Bone marrow (tissue), 2 donors: ENCODE data around the gene GIT2.
"Not testable (repeated sequence)": the region's sequence is repeated elsewhere in the genome, so short reads cannot be mapped to it uniquely, and the experiment has no call there.

ENCODE experiments used
- DNase-seq, 2 donors: peaks; one replicate each; lab custom pipeline; 2025; lab: John Stamatoyannopoulos, UW

The GIT2 gene, protein sequence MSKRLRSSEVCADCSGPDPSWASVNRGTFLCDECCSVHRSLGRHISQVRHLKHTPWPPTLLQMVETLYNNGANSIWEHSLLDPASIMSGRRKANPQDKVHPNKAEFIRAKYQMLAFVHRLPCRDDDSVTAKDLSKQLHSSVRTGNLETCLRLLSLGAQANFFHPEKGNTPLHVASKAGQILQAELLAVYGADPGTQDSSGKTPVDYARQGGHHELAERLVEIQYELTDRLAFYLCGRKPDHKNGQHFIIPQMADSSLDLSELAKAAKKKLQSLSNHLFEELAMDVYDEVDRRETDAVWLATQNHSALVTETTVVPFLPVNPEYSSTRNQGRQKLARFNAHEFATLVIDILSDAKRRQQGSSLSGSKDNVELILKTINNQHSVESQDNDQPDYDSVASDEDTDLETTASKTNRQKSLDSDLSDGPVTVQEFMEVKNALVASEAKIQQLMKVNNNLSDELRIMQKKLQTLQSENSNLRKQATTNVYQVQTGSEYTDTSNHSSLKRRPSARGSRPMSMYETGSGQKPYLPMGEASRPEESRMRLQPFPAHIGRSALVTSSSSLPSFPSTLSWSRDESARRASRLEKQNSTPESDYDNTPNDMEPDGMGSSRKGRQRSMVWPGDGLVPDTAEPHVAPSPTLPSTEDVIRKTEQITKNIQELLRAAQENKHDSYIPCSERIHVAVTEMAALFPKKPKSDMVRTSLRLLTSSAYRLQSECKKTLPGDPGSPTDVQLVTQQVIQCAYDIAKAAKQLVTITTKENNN

DNA sequence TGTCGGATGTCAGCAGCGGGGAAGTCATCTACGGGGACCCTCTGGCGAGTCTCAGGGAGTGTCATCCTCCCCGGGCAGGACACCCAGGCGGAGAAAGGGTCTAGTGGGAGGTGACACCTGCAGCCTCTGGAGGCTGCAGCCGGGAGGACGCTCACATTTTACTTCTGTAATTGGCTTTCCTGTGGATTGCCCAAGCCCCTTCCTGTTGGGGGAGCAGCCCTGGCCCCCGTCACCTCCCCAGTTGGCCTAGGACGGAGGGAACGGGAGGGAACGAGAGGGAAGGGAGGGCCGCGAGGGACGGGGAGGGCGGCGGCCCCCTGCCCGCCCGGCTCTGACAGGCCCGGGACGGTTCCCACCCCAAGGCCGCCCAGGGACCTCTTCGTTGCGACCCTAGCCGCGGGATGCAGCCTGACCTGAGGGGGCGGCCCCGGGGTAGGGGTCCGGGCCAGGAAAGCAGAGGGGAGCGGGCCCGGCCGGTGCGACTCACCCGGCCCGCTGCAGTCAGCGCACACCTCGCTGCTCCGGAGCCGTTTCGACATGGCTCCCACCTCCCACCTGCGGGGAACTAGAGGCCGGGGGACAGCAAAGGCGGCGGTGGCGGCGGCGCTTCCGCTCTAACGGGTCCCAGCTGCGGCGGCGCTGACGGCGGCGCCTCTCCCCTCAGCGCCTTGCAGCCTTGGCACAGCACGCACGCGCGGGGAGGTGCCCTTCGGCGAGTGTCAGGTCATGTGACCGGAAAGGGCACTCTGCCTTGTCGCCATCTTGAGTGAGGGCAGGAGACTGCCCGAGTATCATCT, at the start of gene GIT2:
GIT2 (minus strand) TSS at position 683 of the 797 bp plus-strand sequence; CDS start at position 539, 144 bp downstream.
- peak; percentile 58 to 79 for DNase-seq

DNA sequence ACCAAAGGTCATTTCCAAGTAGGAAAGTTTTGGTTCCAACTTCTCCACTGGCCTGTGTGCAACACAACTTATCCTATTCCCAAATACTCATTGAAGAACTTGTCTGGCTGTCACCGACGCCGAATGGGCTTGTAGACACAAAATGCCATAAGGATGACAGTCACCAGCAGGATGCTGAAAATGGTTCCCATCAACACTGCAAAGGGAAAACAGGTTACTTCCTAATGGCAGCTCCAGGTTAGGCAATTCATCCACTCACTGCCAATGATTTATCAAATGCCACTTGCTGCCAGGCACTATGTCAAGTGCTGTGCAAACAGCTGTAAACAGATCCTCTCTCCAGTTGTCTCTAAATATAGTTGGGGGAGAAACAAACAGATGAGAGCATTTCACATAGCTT, 46.1 kb upstream of the GIT2 start:
- no peak for DNase-seq

DNA sequence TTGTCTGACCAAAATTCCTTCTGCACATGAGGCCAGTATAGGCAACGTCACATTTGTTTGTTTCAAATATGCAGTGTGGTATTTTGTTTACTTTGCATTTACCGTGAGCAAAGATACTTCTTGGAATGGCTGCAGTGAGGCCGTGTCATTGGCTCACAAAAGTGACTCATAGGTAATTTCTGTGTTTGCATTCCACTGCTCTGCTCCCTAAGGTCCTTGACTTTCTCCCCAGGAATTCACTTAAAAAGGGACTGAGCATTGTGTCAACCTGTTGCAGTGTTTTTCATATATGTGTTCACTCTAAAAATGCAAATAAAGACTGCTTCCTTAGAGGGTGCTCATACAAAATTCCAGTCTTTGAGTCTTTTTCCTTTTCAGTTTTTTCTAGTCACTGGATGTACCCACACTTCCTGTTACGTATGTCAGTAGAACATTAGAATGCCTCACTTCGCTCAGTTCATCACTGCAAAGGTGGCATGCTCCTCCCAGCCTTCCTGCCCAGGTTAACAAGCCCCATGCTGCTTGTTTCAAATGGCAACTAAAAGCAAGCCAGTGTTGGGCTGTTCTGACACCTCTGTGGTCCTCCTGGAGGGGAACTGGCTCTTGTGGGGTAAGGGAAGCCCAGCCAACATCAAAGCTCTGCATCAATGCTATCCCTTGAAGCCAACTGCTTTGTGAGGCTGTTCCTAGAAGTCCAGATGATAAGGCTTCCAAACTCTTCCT, 43.1 kb upstream of the GIT2 start:
- DNase-seq = peak in 1 of 2 donors; percentile 20

DNA sequence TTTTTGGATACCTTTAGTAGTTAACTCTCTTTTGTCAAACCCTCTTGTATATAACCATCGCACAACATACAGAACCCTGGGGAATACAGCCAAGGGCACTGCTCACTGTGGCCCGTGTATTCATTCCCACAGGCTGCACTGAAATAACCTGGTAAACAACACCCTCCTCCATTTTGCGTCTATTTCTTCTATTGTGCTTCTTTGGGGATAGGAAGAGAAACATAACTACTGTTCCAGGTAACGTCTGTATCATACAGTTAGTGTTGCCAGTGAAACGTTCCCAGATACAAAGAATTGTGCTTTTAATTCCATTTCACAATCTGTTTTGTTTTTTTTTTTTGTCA, 42.5 kb upstream of the GIT2 start:
- no peak for DNase-seq

DNA sequence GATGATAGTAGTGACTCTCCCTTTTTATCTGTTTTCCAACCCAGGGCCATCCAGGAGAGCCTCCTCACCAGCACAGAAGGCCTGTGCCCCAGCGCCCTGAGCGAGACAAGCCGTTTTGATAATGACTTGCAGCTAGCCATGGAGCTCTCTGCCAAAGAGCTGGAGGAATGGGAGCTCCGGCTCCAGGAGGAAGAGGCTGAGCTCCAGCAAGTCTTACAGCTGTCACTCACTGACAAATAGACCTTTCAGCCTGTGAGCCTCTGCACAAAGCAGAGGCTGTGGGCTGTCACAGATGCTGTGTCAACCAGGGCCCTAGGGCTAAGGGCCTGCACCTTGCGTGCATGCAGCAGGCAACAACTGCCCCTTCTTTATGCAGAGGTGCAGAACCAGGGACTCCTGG, 41.1 kb upstream of the GIT2 start:
- no peak for DNase-seq

DNA sequence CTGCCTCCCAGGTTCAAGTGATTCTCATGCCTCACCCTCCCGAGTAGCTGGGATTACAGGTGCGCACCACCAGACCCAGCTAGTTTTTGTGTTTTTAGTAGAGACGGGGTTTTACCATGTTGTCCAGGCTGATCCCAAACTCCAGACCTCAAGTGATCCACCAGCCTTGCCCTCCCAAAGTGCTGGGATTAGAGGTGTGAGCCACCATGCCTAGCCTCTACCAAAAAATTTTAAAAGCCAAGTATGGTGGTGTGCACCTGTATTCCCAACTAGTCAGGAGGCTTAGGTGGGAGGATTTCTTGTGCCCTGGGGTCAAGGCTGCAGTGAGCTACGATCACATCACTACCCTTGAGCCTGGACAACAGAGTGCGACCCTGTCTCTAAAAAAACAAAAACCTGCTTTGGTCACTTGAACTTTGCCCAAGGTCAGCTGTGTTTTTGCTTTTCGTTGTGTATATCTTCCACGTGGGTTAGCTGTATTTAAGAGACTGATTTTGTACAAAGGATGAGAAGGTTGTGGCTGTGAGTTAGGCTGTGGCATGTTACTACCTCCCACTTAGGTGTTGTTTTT, 39.5 kb upstream of the GIT2 start:
- no peak for DNase-seq

DNA sequence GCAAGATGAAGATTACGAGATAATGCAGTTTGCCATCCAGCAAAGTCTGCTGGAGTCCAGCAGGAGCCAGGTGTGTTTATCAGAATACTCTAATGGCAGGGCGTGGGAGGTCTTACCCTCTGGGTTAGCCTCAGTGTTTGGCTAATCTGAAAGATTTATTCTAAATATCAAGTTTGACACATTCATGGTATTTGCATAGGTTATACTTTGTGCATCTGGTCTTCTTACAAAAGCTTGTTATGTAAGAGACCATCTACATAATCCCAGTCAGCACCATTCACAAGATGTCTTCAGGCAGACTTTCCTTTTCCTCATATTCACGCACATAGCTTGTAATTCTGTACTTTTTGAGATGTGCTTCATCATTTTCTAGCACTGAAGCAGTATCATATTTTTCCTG, 37.7 kb upstream of the GIT2 start:
- no peak for DNase-seq

DNA sequence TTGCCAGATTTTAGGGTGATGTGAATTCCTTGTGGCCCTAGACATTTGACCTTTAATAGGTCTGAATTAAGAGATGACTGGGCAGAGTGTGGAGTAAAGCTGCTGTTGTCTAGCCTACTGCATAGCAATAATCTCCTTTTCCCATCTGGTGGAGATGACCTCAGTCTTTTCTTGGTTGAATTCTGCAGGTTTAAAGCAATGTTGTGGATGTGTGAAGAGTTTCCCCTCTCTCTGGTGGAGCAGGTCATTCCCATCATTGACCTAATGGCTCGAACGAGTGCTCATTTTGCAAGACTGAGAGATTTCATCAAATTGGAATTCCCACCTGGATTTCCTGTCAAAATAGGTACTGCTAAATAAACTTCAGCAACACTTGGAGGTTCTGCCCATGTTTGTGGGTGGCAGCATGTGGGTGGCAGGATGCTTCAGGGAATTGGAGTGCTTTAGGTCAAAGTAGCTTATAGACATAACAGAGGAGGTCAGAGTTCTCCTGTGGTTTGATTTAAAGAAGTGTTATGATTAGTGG, 33.2 kb upstream of the GIT2 start:
- no peak for DNase-seq

DNA sequence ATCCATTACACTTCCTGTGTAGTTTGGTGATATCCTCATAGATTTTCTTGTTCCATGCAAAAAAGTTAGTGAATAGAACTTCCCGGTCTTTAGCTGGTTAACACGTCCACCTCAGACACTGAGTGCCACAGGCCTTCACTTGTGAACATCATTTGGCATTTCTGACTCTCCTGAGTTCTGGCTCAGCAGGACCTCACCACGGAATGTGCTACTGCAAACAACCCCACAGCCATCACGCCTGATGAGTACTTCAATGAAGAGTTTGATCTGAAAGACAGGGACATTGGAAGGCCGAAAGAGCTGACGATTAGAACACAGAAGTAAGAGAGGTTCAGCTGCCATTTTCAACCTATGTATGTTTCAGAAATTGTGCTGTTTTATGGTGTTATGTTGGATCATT, 32.2 kb upstream of the GIT2 start:
- no peak for DNase-seq

DNA sequence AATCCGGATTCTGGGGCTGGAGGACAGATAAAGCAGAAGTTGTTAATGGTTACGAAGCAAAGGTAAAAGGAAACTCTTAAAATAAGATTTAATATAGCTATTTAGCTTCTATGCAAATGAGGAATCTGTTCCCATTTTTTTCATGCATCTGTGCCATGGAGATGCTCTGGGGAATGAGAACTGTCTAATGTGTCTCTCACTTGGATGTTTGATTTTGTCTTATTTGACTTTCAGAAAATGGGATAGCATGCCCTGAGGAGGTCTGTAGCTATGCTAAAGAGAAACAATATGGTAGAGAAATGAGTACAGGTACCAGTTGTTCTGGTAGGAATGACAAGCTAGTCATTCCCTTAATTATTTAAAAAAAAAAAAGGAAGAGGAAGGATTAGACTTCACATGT, 27.9 kb upstream of the GIT2 start:
- no peak for DNase-seq

DNA sequence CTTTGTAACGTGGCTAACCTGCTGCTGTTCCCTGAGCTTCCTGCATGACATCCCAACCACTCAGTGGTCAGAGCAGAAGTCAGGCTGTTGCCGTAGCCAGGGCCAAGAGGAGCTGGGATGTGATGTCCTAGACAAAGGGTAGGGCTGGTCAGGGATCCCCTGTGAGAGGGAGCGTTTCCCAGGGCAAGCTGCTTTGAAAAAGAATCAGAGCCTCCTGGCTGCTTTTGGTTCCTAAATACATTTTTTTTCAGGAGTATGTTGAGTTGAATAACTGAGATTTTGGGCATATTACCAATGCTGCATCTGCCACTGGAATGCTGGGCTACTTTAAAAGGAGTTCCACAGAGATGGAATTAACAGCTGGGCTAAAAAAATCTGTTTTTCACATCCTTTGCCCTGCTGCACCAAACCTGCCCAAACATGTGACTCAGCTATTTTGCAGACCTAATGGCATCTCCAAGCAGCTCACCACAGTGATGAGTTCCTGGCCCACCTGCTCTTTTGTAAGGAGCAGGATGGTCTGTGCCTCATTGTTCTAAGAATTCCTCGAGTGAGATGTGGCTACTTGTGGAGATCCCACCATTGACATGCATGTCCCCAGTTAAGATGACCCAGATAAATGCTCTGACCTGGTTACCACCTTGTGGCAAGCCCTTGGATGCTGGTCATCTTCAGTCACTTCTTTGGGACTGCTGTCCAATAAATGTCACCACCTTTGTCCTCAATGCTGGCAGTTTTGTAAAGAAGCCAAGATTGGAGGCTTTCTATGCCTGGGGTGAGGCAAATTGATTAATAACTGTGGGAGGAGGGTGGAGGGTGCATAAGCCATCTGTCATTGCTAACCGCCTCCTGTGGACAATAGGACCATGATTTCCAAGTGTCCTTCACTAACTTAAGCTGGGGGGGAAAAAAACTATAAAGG, 27.2 kb upstream of the GIT2 start:
- DNase-seq = no peak

DNA sequence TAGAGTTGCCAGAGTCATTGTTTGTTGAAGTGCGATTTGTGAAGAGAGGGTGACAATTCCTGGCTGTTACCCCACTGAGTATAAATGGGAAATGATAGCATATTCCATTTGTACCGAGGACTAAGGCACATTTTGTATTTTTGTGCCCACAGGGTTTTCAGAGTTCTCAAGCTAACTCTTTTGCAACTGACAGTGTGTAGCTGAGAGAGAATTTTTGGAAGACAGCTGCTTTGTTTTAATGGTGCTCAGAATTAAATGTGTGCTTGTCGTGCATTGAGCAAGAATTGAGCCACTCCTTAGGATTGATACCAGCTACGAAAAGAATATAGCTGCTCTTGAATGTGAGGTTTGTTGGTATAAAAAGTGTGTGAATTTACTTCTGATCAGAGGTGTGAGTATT, 24.8 kb upstream of the GIT2 start:
- no peak for DNase-seq

DNA sequence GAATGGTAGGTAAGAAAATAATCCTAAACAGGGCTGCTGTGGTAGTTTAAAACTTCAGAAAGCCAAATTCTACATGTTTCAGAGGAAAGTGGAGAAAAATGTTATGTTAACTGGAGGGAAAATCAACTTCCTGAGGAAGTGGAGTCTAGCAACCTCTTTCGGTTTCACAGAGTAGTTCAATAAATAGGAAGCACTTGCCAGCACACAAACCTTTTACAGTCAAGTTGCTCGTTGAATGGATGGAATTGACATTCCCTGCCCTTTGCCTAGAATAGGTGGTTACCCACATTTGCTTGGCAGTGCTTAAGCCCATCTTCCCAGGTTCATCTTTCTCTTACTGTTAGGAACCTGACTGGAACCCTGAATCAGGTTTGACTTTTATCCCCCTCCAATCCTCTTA, 19.0 kb upstream of the GIT2 start:
- DNase-seq = peak in 1 of 2 donors; percentile 43

DNA sequence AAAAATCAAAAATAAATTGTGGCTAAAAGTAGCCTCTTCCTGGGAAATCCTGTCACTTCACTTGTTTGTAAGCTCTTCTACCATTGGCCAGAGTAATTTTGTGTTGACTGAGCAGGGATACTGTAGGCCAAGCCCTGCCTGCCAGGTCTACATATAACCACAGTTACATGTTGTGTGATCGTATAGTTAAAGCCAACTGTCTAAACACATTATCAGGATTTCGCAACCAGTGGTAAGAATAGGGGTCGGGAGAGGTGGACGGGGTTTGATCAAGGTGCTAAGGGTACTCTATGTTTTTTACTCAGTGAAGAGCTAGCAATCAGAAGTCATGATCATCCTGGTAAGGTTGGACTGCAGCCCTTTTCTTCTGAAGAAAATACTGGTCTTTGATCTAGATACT, 16.5 kb upstream of the GIT2 start:
- DNase-seq = no peak

DNA sequence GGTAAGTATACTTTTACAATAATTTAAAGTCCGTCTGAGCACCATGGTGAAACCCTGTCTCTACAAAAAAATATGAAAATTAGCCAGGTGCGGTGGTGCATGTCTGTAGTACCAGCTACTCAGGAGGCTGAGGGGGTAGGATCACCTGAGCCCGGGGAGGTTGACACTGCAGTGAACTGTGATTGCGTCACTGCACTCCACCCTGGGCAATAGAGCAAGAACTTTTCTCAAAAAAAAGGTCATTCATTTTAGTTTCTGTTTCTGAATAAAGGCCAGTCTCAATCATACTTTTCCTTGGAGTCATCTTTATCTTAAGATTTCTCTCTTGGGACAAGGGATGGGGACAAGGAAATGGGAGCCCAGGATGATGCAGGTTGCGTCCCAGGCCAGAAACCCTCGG, 16.0 kb upstream of the GIT2 start:
- no peak for DNase-seq

DNA sequence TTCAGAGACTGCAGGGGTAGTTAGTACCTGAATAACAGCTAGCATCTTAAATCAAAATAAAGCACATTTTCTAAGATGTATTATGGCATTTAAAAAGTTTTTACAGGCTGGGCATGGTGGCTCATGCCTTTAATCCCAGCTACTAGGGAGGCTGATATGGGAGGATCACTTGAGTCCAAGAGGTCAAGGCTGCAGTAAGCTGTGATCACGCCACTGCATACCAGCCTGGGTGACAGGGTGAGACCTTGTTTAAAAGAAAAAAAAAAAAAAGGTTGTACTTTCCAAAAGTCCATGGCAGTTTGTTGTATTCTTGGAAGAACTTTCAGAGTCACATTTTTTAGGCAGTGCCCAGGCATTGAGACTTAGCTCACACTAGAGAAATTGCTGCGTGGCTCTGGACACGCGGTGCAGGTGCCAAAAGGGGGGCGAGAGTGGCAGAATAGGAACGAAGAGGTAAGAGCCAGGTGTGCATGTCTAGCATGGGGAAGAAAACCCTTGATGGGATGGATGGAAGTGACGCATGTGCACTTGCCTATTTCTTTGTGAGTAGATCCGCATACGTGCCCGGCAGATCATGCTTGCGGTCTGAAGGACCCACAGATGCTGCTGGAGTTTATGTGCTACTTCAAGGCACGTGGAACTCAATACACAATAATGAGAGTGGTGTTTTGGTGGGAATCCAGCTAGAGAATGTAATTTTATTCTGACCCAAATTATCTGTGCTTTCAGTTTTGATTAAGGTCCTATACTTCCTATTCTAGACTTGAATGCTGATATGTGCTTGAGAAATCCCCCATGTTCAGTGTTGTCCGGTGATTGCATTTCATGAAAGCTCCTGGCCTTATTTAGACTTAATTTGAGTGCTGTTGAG, 14.9 kb upstream of the GIT2 start:
- DNase-seq = no peak

DNA sequence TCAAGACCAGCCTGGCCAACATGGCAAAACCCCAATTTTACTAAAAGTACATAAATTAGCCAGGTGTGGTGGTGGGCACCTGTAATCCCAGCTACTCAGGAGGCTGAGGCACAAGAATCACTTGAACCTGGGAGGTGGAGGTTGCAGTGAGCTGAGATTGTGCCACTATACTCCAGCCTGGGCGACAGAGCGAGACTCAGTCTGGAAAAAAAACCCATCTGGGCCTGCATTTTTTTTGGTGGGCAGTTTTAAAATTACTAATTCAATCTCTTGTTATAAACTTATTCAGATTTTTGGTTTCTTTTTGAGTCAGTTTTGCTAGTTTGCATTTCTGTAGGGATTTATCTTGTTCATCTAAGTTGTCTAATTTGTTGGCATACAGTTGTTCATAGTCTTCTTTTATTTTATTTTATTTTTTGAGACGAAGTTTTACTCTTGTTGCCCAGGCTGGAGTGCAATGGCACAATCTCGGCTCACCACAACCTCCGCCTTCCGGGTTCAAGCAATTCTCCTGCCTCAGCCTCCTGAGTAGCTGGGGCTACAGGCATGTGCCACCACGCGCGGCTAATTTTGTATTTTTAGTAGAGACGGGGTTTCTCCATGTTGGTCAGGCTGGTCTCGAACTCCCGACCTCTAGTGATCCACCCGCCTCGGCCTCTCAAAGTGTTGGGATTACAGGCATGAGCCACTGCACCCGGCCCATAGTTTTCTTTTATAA, 12.7 kb upstream of the GIT2 start:
- DNase-seq = not testable (repeated sequence)

DNA sequence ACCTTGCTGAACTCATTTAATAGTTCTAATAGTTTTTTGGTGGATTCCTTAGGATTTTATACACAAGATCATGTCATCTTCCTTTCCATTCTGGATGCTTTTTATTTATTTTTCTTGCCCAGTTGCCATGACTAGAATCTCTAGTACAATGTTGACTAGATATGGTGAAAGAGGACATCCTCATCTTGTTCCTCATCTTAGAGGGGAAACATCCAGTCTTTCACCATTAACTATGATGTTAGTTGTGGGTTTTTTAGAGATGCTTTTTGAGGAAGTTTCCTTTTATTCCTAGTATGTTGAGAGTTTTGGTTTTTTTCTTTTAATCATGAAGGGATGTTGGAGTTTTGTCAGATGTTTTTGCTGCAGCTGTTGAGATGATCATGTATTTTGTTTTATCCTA, 11.7 kb upstream of the GIT2 start:
- peak in 1 of 2 donors; percentile 62 for DNase-seq

DNA sequence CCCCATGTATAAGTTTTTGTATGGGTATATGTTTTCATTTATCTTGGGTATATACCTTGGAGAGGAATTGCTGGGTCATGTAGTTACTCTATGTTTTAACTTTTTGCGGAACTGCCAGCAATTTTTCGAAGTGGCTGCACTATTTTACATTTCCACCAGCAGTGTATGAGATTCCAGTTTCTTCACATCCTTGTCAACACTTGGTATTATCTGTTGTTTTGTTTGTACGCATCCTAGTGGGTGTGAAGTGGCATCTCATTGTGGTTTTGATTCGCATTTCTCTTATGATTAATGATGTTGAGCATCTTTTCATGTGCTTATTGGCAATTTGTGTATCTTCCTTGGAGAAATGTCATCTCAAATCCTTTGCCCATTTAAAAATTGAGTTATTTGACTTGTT, 9.9 kb upstream of the GIT2 start:
- no peak for DNase-seq
